HL-60 (cell line): ENCODE results near the gene MACROD1.

ENCODE experiments used
- DNase-seq, 2 experiments: peaks; one replicate each; pipeline ENCODE4 v3.0.0-alpha.2; 2010 to 2020; ENCODE audit warnings: low read depth in 1 of 2, low spot score in 1 of 2
- H3K27ac ChIP-seq: fragments of 250-450 bp; sonication (Bioruptor Pico); replicated peaks from 2 replicates; pipeline ENCODE4 v1.5.1; 2020; ENCODE audit warnings: mild to moderate bottlenecking, moderate library complexity
- H3K27me3 ChIP-seq: fragments of 250-450 bp; sonication (Bioruptor Pico); 2 replicates; pipeline ENCODE4 v1.5.1; 2021; ENCODE audit warnings: mild to moderate bottlenecking, moderate library complexity; ENCODE audit not compliant: insufficient read depth, poor library complexity, severe bottlenecking
- H3K4me3 ChIP-seq: replicated peaks from 2 replicates; pipeline ENCODE4 v1.5.1; 2011; ENCODE audit warnings: mild to moderate bottlenecking, control low read depth, low read length; ENCODE audit not compliant: insufficient read depth
- CTCF ChIP-seq: IDR thresholded peaks from one replicate; pipeline ENCODE4 v1.5.1; 2011; ENCODE audit warnings: low read length, control low read depth, inconsistent platforms; ENCODE audit not compliant: insufficient read depth
- GABPA ChIP-seq: IDR thresholded peaks from 2 replicates; pipeline ENCODE4 v1.6.1; 2012; ENCODE audit warnings: low read depth
- POLR2AphosphoS5 ChIP-seq: IDR thresholded peaks from 2 replicates; pipeline ENCODE4 v1.6.1; 2012; ENCODE audit warnings: low read depth
- REST ChIP-seq: IDR thresholded peaks from 2 replicates; pipeline ENCODE4 v1.6.1; 2012; ENCODE audit warnings: low read depth; ENCODE audit not compliant: insufficient replicate concordance
- SPI1 ChIP-seq: IDR thresholded peaks from 2 replicates; pipeline ENCODE4 v1.6.1; 2012; ENCODE audit warnings: low read depth, mild to moderate bottlenecking, borderline replicate concordance

Gene MACROD1

GRCh38 chr11:64090806-64091516 is 75.0 kb downstream of the MACROD1 start:
- Histone ChIP-seq H3K4me3 (peak overlapping the region; percentile 30), H3K27me3 (no peaks in the 10 kb centered on the region), H3K27ac (peak overlapping the region; percentile 56)
- TF ChIP-seq CTCF (no peak), POLR2AphosphoS5 (no peak), REST (no peak), GABPA (no peak), SPI1 (no peak)
- peak; percentile 53 to 87 for DNase-seq

- no peak overlapping the region for H3K27ac ChIP-seq
Measured at GRCh38 chr11:64089915-64090805, 75.8 kb downstream of the MACROD1 start.

GRCh38 chr11:64089493-64089892 is 76.4 kb downstream of the MACROD1 start:
- no peak for TF ChIP-seq SPI1
- no peak for TF ChIP-seq CTCF
- TF ChIP-seq REST = no peak
- no peak for TF ChIP-seq POLR2AphosphoS5
- TF ChIP-seq GABPA = no peak
- H3K4me3 ChIP-seq = no peak overlapping the region
- H3K27ac ChIP-seq = no peak overlapping the region

More at GRCh38 chr11:64089915-64090805, 75.8 kb downstream of the MACROD1 start:
- Histone ChIP-seq H3K27me3 (no peaks in the 10 kb centered on the region), H3K4me3 (no peak overlapping the region)
- no peak for DNase-seq
- TF ChIP-seq REST = no peak

More at GRCh38 chr11:64089493-64089892, 76.4 kb downstream of the MACROD1 start:
- H3K27me3 ChIP-seq = no peaks in the 10 kb centered on the region
- no peak for DNase-seq
